Right ventricle myocardium inferior (tissue), 1 donor: ENCODE measurements around the gene MYH9. TPM values are rescaled to one million over a fixed set of nuclear protein-coding genes. Genes with fewer than 3 reads are reported as not detected.

ENCODE experiments used
- ATAC-seq: fragments of 200-7000 bp; cut with Tn5 transposase; one replicate; pipeline ENCODE4 v1.9.1; 2020; ENCODE audit warnings: mild to moderate bottlenecking, moderate library complexity
- DNase-seq: peaks from one replicate; pipeline ENCODE4 v3.0.0; 2021; ENCODE audit errors: missing footprints
- intact Hi-C: fragments of 100-400 bp; cut with DNase I; formaldehyde crosslinking; loops from one replicate; pipeline ENCODE4 v1.11.0; 2022
- total RNA-seq: library from RNA; stranded (reverse); fragmentation: NEBNext Ultra II Directional; extraction: Animal tissue kit (Norgen Biotek cat#: 25700); gene quantifications from one replicate; pipeline ENCODE4 v1.2.1, GENCODE V29; 2021
- donor health status: DM: no; HTN: yes; CAD: no; lungs with severe emphysema.

The MYH9 gene
- total RNA-seq, 1 donor from 2014 or later = 180 TPM

DNA sequence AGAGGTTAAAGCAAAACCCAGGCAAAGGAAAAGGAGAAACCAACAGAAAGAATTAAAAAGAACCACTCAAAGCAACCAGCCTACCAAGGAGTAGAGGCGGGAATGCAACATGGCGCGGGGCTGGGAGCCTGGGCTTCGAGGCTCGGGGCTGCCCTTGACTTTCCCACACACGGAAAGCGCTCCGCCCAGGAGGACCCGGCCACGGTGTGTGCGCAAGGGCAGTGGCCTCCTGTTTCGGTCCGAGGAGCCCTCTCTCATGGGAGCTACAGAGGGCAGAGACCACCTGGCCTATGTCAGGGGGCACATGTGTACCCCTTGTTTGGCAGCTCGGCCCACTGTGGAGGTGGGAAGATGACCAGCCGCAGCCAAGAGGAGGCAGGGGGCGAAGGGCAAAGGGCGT is 78.9 kb downstream of the MYH9 start:
- intact Hi-C loops = no loop called here
- ATAC-seq (no peak), DNase-seq (no peak)

DNA sequence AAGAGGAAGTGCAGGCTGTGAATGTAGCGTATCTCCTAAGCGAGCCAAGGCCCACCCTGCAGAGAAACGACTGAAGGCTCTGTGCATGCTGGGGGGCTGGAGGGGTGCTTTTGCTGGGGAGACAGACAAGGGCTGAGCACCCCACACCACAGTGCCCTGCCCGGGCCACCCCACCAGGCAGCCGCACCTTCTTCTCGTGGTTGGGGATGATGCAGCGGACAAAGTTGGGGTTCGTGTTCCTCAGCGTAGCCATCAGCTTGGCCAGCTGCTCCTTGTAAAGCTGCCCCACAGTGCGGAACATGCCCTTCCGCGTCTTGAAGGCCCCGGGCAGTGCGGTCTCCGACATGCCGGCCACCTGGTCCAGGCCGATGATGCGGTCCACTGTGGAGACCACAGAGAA is 81.5 kb downstream of the MYH9 start:
- ATAC-seq = no peak
- DNase-seq = no peak
- intact Hi-C loops = no loop called here

DNA sequence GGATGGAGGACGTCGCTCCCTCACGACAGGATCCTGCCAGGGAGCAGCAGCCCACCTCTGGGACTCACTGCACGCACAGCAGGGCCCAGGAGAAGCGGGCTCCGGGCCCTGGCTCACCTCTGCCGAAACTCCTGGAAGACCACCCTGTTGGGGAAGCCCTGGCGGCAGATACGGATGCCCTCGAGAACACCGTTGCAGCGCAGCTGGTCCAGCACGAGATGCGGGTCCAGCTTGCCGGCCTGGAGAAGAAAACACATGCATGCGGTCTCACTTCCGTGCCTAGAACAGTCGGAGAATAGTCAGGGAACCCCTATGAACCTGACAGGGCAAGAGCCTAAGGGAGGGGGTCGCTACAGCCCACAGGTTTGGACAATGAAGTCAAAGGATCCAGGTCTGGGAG is 82.0 kb downstream of the MYH9 start:
- no peak for DNase-seq
- ATAC-seq = no peak
- intact Hi-C loops = no loop called here

DNA sequence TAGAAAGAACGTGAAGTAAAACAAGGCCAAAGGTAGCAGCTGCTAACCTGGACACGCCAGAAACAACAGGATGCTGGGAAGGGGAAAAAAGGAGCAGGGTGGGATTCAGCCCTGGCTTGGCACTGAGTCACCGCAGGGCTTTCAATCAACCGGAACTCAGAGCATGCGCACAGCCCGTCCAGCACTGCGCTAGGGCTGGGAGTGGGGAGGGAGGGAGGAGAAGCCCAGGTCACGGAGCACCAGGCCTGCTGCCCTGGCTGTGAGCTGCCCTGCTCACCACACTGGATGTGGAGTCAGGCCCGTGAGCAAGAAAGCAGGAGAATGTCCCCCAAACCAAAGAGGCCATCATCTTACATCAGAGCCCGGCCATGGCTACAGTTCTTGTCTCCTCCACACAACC is 83.3 kb downstream of the MYH9 start:
- ATAC-seq = no peak
- no peak for DNase-seq
- intact Hi-C loops = no loop called here

DNA sequence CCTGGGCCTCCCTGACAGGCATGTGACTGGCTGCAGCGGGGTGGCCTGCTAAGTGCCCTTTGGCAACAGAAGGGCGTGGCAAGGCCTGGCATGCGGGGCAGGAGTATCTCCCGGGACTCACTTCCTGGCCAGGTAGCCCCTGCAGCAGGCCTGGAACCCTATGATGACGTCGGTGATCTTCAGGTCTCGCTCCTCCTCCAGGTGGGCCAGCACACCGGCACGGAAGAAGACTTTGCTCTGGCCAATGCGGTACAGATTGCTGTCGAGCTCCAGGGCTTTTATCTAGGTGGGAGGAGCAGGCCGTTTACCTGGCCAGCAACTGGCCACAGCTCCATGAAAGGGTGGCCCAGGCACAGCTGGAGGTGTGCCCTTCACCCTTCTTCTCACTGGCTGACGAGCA is 83.9 kb downstream of the MYH9 start:
- no peak for DNase-seq
- ATAC-seq = no peak
- intact Hi-C loops = no loop called here

DNA sequence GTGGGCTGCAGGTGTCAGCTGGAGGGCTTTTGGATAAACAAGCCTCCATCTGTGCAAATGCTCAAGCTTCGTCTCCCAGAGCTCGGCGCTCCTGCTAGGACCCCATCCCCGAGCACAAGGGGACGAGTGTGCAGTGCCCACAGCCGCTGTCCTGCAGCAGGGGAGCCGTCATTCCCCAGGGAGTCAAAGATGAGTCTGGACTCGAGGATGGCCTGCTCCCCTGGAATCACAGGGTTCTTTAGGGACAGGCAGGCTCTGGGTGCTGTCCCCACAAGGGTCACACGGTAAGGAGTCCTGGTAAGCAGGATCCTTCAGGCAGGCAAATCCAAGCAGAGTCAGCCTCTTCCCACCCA is 84.7 kb downstream of the MYH9 start:
- intact Hi-C loops = no loop called here
- ATAC-seq = no peak
- no peak for DNase-seq

DNA sequence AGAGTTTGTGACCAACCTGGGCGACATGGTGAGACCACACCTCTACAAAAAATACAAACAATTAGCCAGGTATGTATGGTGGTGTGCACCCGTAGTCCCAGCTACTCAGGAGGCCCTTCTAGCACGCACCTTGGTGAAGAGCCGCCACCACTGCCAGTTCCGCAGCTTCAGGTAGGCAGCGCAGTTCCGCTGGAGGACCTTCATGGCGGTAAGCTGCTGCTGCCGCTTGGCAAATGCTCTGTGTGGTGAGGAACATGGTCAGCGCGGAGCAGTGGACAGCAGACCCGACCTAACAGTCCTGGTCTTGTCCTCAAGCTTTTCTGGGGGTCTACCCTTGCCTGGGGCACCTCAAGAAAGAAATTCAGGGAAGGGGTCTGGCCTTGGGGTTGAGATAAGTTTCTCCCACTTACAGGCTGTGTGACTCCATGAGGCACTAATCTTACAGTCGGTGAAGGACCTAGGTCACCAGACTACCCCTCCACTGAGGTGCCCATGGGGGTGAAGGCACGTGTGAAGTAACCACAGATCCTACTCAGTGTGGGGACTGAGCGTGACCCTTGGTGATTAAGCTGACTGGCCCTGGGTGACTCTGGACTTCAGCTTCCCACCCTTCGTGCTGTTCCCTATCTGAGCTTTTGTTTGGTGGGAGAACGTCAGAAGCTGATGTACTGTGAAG is 85.2 kb downstream of the MYH9 start:
- intact Hi-C loops = no loop called here
- DNase-seq (no peak), ATAC-seq (no peak)

DNA sequence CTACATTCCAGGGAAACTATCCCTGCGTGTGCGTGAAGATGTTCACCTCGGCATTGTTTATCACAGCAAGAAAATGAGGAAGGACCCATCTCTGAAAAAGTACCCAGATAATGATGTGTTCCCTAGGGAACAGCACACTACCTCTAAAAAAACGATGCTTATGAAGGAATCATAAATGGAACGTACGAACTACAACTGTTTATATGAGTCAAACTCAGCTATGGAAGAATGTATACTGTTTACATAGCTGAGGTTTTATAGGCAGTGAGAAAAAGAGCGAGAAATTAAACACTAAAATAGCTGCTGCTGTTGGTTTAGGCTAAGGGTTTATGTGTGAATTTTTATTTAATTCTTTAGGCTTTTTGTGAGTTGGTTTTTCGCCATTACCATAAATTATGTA is 85.9 kb downstream of the MYH9 start:
- intact Hi-C loops = loop anchor here (1.0 kb wide), 1 partner anchor 168 kb away; no protein-coding TSS in a partner anchor
- DNase-seq = no peak
- no peak for ATAC-seq

DNA sequence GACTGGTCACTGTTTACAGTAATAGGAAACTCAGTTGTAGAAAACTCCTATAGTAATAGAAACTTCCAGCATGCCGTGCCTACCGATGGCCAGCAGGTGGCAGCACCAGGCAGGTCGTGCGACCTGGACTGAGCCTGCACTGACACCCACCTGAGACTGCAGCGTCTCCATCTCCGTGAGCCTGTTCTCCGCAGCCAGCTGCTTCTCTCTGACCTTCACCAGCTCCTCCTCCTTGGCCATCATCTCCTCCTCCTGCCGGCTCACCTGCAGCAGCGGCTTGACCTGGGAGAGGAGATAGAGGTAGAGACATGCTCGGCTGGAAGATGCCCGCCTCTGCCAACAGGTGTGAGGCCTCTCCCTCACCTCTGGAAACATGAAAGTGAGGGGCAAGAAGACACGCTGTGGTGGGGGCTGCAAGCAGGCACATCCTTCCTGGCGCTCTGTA is 86.4 kb downstream of the MYH9 start:
- DNase-seq = no peak
- intact Hi-C loops = loop anchor here (1.0 kb wide), 1 partner anchor 169 kb away; no protein-coding TSS in a partner anchor
- ATAC-seq = peak; percentile 55

DNA sequence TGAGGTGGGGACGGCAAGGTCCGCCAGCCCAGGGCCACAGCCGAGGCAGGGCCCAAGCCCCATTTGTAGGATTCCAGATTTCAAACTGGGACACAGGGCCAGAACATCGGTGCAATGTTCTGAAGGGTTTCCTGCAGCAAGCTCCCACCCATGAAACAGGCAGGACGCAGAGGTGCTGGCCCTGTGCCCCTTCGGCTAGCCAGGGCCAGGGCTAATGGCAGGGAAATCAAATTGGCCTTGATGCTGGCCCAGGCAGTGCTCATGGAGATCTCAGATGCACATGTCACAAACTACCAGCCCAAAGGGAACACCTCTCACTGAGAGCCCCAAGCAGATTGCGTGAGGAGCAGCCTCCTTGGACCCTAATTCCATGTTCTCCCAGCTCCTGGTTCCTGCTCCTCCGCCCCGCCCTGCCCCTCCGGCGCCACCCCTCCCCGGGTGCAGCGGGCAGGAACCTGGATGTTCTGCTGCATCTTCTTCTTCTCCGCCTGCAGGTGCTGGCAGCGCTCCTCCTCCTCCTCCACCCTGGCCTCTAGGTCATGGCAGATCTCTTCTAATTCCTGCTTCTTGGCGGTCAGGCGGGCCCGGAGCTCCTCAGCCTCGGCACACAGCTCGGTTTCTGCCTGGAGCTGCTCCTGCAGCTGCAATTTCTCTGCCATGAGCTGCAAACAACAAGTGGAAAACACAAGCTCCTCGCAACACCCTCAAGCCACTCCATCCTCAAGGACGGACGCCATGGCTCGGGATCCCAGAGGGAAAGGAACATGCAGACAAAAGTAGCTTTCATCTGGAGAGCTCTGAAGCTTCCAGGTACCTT is 87.2 kb downstream of the MYH9 start:
- ATAC-seq (no peak), DNase-seq (no peak)
- intact Hi-C loops = loop anchor here (1.0 kb wide), 1 partner anchor 170 kb away; no protein-coding TSS in a partner anchor

DNA sequence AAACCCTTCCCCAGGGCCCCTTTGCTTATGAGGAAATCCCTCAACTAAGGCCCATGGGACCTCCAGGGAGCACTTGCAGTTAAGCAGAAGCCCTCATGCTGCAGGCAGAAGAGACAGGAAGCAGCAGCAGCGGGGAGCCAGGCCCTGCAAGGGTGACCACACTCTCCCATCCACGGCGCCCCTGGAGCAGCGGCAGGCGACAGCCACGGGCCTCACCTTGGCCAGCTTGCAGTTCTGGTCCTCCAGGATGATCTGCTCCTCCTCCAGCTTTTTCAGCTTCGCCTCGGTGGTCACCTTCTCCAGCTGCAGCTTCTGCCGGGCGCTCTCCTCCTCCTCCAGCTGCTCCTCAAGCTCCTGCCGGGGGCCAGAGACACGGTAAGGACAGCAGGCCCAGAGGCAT is 87.9 kb downstream of the MYH9 start:
- ATAC-seq (no peak), DNase-seq (no peak)
- intact Hi-C loops = no loop called here

DNA sequence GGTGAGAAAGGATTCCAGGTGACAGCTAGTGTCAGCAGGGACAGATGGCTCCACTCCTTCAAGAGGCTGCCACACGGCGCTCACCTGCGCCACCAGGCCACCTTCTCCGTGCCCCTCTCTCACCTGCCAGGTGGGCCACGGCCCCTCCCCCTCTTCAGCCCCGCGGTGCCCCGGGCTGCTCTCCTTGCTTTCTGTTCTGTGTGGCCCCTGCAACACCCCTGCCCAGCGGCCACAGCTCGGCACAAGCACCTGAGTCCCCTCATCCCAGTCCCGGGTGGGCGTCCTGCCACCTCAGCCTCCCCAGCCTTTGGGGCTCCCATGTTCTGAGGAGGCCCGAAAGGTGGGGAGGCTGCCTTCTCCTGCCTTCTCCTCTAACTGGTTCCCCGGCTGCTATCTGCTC is 88.5 kb downstream of the MYH9 start:
- ATAC-seq = no peak
- no peak for DNase-seq

DNA sequence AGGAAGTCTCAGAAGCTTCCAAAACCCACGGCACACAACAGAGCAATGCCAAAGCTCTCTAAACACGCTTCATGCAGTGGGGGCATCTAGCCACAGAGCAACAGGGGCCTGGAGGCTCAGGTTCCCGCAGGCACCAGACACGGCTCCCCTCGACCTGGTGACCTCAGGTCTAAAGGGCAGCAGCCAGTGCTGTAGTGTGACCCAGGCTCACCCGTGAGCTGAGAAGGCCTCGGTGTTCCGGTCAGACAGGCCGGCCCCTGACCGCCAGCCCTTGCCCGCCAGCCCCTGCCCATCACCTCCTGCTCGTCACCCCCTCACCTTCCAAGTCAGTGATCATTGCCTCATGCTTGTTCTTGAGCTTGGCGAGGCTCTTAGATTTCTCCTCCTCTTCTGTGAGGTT is 89.2 kb downstream of the MYH9 start:
- DNase-seq (no peak), ATAC-seq (no peak)
- intact Hi-C loops = no loop called here

More for the DNA sequence above, 88.5 kb downstream of the MYH9 start:
- intact Hi-C loops = no loop called here

DNA sequence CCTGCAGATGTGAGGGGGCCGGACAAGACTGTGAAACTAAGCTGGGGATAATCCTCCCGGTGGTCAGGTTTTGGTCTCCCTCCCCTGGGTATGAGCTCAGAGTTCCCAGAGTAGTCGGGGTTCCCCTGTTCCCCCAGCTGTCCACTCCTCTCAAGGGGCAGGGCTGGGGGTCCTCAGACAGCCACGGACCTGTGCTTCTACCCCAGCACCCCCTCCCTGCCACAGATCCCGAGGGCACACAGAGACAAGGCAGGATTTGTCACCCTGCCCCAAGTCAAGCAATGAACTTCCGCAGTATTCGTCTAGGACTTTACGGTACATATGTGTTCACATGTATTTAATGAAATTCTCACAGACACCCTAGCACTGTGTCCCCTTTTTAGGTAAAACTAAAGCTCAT is 89.6 kb downstream of the MYH9 start:
- no peak for DNase-seq
- no peak for ATAC-seq
- intact Hi-C loops = no loop called here

DNA sequence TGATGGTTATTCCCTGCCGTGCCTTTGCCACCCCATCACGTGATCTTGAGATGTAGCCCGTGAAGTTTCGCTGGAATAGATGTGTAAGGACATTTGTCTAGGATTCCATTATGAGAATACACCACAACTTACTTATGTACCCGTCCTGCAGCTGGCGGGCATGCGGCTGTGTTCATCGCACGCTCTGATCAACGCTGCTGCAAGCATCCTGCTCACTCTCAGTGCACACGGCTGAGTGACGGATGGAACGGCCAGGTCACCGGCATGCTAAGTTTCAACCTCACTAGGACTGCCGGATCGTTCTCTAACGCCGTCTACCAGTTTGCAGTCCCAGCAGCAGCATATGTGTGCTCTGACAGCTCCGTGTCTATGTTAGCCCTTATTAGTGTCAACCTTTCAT is 90.2 kb downstream of the MYH9 start:
- ATAC-seq (no peak), DNase-seq (no peak)
- intact Hi-C loops = no loop called here

DNA sequence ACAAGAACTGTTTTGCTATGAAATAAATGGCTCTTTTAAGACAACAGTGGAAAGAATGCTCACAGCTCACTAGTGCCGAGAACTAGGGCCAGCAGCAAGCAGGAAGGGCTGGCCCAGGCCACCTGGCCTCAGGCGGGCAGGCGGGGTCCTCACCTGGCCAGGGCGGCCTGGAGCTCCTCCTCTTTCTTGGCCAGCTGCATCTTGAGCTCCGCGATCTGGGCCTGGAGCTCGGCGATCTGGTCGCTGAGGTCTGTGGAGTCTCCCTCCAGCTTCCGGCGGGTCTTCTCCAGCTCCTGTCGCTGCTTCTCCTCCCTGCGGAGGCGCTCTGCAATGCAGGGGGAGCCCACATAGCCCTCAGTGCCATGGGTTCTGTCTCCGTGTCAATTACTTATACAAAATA is 91.1 kb downstream of the MYH9 start:
- DNase-seq (no peak), ATAC-seq (no peak)
- intact Hi-C loops = no loop called here

DNA sequence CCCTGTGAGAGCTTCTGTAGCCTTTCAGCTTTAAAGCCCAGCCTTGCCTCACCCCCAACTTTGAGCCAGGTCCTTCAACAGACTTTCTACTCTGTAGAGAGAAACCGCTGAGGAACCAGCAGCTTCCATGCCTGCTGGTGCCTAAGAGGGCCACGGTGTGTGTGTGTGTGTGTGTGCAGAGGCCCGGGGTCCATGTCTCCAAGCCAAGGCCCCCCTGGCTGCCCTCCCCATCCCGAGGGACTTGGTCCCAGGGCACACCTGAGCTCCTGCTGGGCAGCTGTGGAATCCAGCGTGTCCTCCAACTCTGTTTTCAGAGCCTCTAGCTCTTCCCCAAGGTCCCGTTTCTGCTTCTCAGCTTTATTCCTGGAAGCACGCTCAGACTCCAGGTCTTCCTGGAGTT is 92.5 kb downstream of the MYH9 start:
- no peak for DNase-seq
- no peak for ATAC-seq
- intact Hi-C loops = no loop called here

DNA sequence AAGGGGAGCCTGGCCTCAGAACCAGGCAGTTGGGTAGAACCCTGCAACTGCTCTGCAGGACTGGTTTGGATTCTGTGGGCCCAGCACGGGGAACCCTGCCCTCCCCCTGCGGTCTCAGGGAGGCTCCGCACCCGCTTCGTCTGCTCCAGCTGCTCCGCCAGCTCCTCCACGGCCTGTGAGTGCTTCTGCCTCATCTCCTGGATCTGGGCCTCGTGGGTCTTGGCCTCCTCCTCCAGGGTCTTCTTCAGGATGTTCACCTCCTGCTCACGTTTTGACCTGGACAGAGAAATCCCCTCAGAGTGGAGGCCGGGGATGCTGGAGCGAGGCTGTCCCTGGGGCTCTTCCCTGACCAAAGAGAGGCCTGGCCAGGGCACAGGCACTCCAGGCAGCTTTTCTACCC is 93.0 kb downstream of the MYH9 start:
- no peak for ATAC-seq
- DNase-seq = no peak
- intact Hi-C loops = no loop called here

DNA sequence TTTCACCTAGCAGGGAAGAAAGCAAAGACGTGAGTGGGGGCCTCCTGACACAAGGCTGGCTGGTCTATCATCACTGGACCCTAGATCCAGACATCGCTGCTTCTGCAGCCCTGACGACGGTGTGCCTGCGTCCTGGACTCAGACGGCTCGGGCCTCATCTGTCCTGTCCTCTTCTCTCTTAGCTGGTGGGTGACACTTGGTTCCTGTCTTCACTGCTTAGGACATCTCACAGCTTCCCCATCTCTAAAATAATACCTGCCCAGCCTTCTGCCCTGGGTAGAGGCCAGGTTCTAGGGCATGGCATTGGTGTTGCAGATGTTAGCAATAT is 93.5 kb downstream of the MYH9 start:
- no peak for ATAC-seq
- intact Hi-C loops = no loop called here

DNA sequence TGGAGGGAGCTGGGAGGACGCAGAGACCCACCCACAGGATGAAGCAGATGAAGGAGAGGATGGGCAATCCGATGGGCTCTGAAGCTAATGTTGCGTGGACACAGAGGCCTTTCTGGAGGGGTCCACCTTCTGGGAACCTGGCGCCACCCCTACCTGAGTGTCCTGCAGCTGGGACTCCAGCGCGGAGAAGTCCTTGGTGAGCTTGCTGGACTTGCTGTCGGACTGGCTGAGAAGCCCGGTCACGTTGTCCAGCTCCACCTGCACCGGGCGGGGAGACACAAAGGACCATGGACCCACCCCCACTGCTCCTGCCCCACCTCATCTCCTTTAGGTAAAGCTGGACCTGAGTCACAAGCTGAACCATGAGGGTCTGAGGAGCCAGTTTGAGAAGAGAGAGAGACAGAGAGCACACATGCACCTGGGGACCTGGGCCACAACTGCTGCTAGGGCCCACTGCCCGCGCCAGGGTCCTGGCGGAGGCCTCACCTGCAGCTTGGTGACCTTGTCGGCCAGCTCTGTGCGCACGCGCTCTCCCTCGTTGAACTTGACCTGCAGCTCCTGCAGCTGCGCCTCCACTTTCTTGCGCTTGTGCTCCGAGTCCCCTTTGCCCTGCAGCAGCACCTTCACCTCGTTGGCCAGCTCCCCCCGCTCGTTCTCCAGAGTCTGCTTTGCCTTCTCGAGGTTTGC is 94.0 kb downstream of the MYH9 start:
- intact Hi-C loops = no loop called here
- no peak for ATAC-seq
- no peak for DNase-seq

More for the DNA sequence above, 93.5 kb downstream of the MYH9 start:
- no peak for DNase-seq
